ENCODE results near the gene PDCD4.

PDCD4 gene

GRCh38 chr10:110883924-110884323, 12.2 kb downstream of the PDCD4 start:
- DNase-seq (ENCODE audit: extremely low spot score): no peak
- POLR2A ChIA-PET: no interaction called here
- CTCF ChIA-PET: interaction anchor here (1.2 to 3.1 kb wide), 3 partner anchors 9 to 138 kb away, joined by 3 to 20 read pairs (median 3); no protein-coding TSS in a partner anchor
- TF ChIP-seq, protein P1, sequence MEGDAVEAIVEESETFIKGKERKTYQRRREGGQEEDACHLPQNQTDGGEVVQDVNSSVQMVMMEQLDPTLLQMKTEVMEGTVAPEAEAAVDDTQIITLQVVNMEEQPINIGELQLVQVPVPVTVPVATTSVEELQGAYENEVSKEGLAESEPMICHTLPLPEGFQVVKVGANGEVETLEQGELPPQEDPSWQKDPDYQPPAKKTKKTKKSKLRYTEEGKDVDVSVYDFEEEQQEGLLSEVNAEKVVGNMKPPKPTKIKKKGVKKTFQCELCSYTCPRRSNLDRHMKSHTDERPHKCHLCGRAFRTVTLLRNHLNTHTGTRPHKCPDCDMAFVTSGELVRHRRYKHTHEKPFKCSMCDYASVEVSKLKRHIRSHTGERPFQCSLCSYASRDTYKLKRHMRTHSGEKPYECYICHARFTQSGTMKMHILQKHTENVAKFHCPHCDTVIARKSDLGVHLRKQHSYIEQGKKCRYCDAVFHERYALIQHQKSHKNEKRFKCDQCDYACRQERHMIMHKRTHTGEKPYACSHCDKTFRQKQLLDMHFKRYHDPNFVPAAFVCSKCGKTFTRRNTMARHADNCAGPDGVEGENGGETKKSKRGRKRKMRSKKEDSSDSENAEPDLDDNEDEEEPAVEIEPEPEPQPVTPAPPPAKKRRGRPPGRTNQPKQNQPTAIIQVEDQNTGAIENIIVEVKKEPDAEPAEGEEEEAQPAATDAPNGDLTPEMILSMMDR (IDR thresholded peaks at IDR 0.05; ENCODE audit: control extremely low read depth, extremely low read depth, low read depth, missing control alignments): no peak

- CTCF ChIA-PET: interaction anchor here (0.7 to 2.2 kb wide), 7 partner anchors 9 to 140 kb away, joined by 3 to 12 read pairs (median 3); no protein-coding TSS in a partner anchor
- POLR2A ChIA-PET: no interaction called here
- no peak for DNase-seq (ENCODE audit: extremely low spot score)
- TF ChIP-seq, protein P1 (IDR thresholded peaks at IDR 0.05; ENCODE audit: control extremely low read depth, extremely low read depth, low read depth, missing control alignments): no peak
Measured at GRCh38 chr10:110885932-110886674, 14.4 kb downstream of the PDCD4 start.

- ChIA-PET CTCF (interaction anchor here (1.0 to 2.2 kb wide), 7 partner anchors 9 to 142 kb away, joined by 3 to 12 read pairs (median 4); no protein-coding TSS in a partner anchor), POLR2A (interaction anchor here (1.2 kb wide), 1 partner anchor 16 kb away, joined by 3 read pairs; the partner anchor contains the start of gene PDCD4)
- DNase-seq (ENCODE audit: extremely low spot score): no peak
- TF ChIP-seq, protein P1 (IDR thresholded peaks at IDR 0.05; ENCODE audit: control extremely low read depth, extremely low read depth, low read depth, missing control alignments): no peak
Measured at GRCh38 chr10:110887560-110887959, 15.8 kb downstream of the PDCD4 start.

GRCh38 chr10:110892602-110893288, 21.0 kb downstream of the PDCD4 start:
- POLR2A ChIA-PET: no interaction called here
- TF ChIP-seq, protein P1 (IDR thresholded peaks at IDR 0.05; ENCODE audit: control extremely low read depth, extremely low read depth, low read depth, missing control alignments): no peak
- DNase-seq (ENCODE audit: extremely low spot score): no peak
- CTCF ChIA-PET: interaction anchor here (0.6 to 2.7 kb wide), 17 partner anchors 9 to 293 kb away, joined by 3 to 20 read pairs (median 5); partner anchors contain the start of gene BBIP1

DNA sequence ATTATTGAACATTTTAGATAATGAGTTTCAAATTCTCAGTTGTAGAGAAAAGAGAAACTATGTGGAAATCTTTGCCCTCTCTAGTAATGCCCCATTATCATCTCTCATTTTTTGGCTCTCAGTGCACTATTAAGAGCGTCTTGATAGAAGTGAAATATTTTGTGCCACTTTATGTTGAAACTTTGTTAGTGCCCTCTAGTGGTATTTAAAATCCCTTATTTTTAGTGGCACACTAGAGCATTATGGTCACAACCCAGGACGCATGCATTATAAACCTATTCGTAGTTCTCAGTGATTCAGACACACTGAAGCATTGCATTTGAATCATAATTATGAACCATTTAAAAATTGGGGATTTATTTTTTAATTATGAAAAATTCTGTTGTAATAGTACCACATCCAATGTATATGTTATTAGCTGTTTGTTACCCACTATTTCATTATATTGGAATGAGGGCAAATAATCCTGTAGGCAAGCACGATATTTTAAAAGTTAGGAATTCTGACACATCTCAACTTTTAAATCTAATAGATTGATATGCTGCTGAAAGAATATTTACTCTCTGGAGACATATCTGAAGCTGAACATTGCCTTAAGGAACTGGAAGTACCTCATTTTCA, 21.9 kb downstream of the PDCD4 start:
- POLR2A ChIA-PET: no interaction called here
- DNase-seq (ENCODE audit: extremely low spot score): peak; percentile 28
- CTCF ChIA-PET: interaction anchor here (0.8 to 2.7 kb wide), 27 partner anchors 9 to 286 kb away, joined by 3 to 20 read pairs (median 4); partner anchors contain the start of gene BBIP1
- TF ChIP-seq, protein P1 (IDR thresholded peaks at IDR 0.05; ENCODE audit: control extremely low read depth, extremely low read depth, low read depth, missing control alignments): peak; percentile 39

DNA sequence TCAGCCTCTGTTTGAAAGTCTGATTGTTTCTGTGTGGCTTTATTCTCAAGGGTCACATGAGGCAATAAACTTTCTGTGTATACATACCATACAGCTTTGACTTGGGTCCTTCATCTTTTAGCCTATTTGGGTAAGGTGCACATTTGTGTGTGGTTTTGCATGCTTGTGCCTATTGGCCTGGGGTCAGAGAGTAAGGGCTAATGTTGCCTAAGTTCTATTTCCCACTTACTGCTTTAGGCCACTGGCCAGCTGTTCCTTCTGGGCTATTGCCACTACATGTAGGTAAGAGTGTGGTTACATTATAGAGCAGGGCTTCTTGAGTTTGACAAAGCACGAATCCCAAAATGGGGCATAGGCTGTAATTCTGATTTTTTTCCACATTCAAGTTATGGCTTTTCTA, 25.5 kb downstream of the PDCD4 start:
- TF ChIP-seq, protein P1 (IDR thresholded peaks at IDR 0.05; ENCODE audit: control extremely low read depth, extremely low read depth, low read depth, missing control alignments): no peak
- DNase-seq (ENCODE audit: extremely low spot score): no peak
- CTCF ChIA-PET: interaction anchor here (0.9 to 2.1 kb wide), 12 partner anchors 10 to 286 kb away, joined by 3 to 12 read pairs (median 6); no protein-coding TSS in a partner anchor
- POLR2A ChIA-PET: no interaction called here
